HG03135 (cell line): ENCODE measurements around the gene OXLD1.
"Not testable (repeated sequence)": the region's sequence is repeated elsewhere in the genome, so short reads cannot be mapped to it uniquely, and the experiment has no call there.

Experiments used
- ATAC-seq: cut with Tn5 transposase; IDR thresholded peaks from one replicate; pipeline ENCODE4 v1.9.1; 2021; ENCODE audit warnings: mild to moderate bottlenecking, moderate library complexity; ENCODE audit not compliant: unreplicated experiment

Gene OXLD1

DNA sequence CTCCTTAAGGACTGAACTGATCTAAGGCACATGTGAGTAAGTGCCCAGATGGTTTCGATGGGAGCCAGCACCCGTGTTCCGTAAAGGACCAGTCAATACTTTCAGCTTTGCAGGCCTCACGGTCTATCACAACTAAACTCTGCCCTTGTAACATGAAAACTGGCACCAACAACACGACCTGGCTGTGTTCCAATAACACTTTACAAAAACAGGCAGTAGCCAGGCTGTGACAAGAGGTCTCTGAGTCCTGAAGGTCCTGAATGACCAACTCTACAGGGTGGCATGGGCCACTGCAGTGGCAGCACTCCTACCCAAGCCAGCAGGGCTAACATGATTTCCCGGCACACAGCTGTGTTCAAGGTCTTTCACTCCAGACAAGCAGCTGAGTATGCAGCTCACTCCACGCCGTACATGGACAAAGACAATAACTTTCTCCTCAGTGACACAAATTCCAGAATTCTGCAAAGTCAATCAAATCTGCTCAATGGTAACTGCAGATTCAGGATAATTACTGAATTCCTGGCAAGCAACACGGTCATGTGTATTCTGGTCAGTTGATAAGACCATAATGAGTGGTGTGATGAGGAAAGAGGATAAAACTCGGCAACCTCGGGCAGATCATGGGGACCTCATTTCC is 44.8 kb downstream of the OXLD1 start:
- ATAC-seq = no peak

DNA sequence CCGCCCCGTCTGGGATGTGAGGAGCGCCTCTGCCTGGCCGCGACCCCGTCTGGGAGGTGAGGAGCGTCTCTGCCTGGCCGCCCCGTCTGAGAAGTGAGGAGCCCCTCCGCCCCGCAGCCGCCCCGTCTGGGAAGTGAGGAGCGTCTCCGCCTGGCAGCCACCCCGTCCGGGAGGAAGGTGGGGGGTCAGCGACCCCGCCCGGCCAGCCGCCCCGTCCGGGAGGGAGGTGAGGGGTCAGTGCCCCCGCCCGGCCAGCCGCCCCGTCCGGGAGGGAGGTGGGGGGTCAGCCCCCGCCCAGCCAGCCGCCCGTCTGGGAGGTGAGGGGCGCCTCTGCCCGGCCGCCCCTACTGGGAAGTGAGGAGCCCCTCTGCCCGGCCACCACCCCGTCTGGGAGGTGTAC is 48.1 kb downstream of the OXLD1 start:
- not testable (repeated sequence) for ATAC-seq

DNA sequence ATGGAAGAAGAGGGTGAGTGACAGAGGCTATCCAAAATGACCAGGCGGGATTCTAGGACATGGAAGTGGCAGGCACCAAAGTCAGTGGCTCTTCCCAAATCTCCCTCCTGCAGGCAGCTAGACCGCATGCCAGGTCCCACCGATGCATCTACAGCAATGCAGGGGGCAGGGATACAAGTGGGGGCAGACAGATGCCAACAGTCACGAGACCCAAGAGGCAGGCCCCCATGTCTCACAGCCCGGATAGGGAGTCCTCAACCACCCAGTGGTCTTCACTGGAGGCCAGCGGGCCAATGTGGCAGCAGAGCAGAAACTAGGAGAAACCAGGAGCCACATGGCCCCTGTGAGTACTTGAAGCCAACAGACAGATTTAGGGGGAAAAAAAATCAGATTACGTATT is 49.5 kb downstream of the OXLD1 start:
- no peak for ATAC-seq

DNA sequence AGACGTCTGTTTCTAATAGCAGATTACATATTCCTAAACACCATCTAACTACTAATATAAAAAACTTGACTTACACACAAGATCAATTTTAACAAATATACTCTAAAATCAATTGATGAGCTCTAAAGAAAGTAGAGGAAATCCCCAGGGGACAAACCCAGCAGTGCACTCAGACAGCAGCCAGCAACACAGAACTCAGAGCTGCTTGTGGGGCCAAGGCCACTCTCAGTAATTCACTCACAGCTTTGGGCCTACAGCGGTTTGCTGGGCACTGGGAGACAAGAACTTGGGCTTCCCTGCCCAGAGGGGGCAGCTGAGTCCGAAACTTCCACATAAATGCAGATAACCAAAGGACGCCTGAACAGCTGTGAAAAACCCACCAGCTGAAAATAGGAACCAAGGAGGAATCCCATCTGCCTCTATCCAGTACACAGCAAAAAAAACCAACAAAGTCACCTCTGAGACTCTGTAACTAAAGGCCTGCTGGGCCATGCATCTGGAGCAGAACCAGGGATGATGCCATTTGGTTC is 50.9 kb downstream of the OXLD1 start:
- ATAC-seq = no peak
